ENCODE results near the gene PRXL2B.
"Not testable (repeated sequence)": the region's sequence is repeated elsewhere in the genome, so short reads cannot be mapped to it uniquely, and the experiment has no call there.

Gene PRXL2B

DNA sequence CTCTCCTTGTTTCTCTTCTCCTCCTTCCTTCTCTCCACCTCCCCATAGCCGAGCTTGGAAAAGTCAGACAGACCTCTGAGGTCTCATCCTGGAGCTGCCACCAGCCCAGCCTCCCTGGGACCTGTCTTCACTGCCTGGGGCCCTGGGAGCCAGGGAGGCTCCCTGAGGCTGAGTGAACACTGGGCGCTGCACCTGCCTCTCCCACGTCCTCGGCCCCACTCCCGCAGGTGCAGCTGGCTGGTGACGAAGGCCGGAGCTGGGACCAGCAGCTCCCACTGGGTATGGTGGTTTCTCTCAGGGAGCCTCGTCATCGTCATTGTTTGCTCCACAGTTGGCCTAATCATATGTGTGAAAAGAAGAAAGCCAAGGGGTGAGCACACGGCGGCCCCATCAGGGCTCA lies 25.1 kb upstream of the PRXL2B start:
- H3K27me3 ChIP-seq (ENCODE audit: control insufficient read depth, insufficient read depth, low read length): peaks cover 3% of the 10 kb centered on the region
- H3K9me3 ChIP-seq (ENCODE audit: control insufficient read depth, low read length): no peaks in the 10 kb centered on the region
- H3K9ac ChIP-seq (ENCODE audit: low read length): no peak overlapping the region
- H3K36me3 ChIP-seq (ENCODE audit: control insufficient read depth, insufficient read depth, low read length): peaks cover 4% of the 10 kb centered on the region
- H3K4me1 ChIP-seq (ENCODE audit: control insufficient read depth, insufficient read depth, low read length): peaks cover 37% of the 10 kb centered on the region
- no peak overlapping the region for H3K4me3 ChIP-seq (ENCODE audit: low read length)

DNA sequence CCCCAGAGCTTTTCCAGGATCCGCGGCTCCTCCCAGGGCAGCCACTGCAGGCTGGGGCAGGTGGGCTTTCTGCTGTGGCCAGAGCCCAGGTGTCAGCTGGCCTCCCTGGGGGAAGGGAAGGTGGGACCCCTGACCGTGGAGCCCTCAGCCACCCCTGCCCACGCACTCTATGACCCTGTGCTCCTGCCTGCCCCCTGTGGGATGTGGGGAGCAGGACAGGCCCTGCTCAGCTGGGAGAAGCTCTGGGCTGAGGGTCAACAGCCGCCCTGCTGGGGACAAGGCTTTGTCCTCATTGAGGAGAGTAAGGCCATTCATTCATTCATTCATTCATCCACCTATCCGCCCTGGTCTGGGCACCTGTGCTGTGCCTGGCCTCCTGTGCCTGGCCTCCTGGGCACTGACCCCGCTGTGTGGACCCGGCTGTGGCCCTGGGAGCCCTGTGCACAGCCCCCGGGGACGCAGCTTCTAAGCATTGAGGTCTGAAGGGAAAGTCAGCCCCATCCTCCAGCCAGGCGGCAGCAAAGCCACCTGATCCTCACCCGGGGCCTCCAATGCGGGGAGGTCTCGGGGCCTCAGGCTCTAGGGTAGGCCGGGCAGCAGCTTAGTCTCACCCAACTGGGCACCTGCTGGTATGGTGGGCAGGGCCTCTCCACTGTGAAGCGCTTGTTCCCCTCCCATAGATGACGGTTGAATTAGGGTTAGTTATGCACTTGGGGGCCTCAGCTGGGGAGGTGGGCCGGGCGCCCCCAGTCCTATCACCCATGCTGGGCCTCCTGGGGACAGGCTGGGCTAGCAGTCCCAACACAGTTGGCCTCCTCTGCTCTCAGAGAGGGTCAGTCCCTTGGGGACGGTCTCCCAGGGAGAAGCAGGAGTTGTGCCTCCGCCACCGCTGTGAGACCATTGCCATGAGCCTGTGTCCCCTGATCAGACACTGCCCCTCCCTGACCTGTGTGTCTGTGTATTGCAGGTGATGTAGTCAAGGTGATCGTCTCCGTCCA lies 24.4 kb upstream of the PRXL2B start:
- Histone ChIP-seq H3K4me1 (ENCODE audit: control insufficient read depth, insufficient read depth, low read length) (peaks cover 37% of the 10 kb centered on the region), H3K4me3 (ENCODE audit: low read length) (no peak overlapping the region), H3K27me3 (ENCODE audit: control insufficient read depth, insufficient read depth, low read length) (peaks cover 3% of the 10 kb centered on the region), H3K9ac (ENCODE audit: low read length) (no peak overlapping the region), H3K36me3 (ENCODE audit: control insufficient read depth, insufficient read depth, low read length) (peaks cover 4% of the 10 kb centered on the region), H3K9me3 (ENCODE audit: control insufficient read depth, low read length) (no peaks in the 10 kb centered on the region)

DNA sequence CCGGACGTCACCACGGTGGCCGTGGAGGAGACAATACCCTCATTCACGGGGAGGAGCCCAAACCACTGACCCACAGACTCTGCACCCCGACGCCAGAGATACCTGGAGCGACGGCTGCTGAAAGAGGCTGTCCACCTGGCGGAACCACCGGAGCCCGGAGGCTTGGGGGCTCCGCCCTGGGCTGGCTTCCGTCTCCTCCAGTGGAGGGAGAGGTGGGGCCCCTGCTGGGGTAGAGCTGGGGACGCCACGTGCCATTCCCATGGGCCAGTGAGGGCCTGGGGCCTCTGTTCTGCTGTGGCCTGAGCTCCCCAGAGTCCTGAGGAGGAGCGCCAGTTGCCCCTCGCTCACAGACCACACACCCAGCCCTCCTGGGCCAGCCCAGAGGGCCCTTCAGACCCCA lies 23.4 kb upstream of the PRXL2B start:
- peaks cover 4% of the 10 kb centered on the region for H3K36me3 ChIP-seq (ENCODE audit: control insufficient read depth, insufficient read depth, low read length)
- no peak overlapping the region for H3K9ac ChIP-seq (ENCODE audit: low read length)
- H3K4me1 ChIP-seq (ENCODE audit: control insufficient read depth, insufficient read depth, low read length): peaks cover 27% of the 10 kb centered on the region
- peaks cover 3% of the 10 kb centered on the region for H3K27me3 ChIP-seq (ENCODE audit: control insufficient read depth, insufficient read depth, low read length)
- no peaks in the 10 kb centered on the region for H3K9me3 ChIP-seq (ENCODE audit: control insufficient read depth, low read length)
- no peak overlapping the region for H3K4me3 ChIP-seq (ENCODE audit: low read length)

DNA sequence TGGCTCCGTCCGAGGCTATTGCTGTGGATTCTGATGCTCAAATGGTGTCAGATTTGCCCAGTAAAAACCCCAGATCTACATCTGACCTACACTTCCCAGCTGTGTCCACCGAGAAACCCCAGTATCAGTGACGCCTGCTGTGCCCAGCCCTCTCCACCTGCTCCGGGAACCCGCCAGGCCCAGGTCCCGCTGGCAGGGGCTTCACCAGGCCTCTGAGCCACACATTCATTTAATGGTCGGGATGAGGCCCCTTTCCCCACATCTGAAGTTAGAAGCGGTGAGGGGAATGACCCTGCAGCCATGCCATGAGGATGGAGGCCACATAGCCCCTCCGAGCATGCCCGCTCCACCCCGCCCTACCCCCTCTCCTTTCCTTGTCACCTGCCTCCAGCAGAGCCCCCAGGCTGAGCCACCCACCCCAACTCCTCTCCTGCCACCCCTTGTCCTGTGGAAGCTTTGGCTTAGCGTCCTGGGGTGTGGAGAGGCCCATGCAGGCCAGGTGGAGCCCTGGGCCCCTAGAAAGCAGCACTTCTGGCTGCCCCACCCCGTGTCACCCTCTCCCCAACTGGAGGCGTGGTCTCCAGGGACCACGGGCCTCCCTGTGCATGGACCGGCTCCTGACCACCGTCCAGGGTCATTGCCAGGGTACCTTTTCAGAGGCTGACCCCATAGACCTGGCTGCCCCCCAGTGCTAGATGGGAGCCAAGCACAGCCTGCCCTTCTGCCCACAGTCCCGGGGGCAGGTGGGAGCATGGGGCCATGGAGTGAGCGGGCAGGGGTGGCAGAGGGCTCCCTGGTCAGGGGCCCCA lies 22.4 kb upstream of the PRXL2B start:
- no peaks in the 10 kb centered on the region for H3K36me3 ChIP-seq (ENCODE audit: control insufficient read depth, insufficient read depth, low read length)
- H3K9me3 ChIP-seq (ENCODE audit: control insufficient read depth, low read length): no peaks in the 10 kb centered on the region
- peaks cover 20% of the 10 kb centered on the region for H3K4me1 ChIP-seq (ENCODE audit: control insufficient read depth, insufficient read depth, low read length)
- H3K27me3 ChIP-seq (ENCODE audit: control insufficient read depth, insufficient read depth, low read length): peaks cover 3% of the 10 kb centered on the region
- peak overlapping the region; percentile 8 for H3K9ac ChIP-seq (ENCODE audit: low read length)
- H3K4me3 ChIP-seq (ENCODE audit: low read length): no peak overlapping the region

DNA sequence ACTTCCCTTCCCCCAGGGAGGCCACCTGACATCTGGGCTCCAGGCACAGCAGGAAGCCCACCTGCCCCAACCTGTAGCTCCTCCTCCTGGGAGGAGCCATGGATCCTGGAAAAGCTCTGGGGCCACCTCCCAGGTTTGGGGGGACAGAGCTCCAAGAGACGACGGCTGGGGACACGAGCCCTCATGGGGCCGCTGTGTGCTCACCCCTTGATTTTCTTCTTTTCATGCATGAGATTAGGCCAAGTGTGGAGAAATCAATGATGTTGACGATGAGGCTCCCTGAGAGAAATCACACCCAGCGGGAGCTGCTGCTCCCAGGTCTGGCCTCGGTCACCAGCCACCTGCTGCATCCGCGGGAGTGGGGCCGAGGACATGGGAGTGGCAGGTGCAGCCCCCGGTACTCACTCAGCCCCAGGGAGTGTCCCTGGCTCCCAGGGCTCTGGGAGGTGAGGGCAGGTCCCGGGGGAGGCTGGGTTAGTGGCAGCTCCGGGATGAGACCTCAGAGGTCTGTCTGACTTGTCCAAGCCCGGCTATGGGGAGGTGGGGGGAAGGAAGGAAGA lies 21.7 kb upstream of the PRXL2B start:
- Histone ChIP-seq H3K36me3 (ENCODE audit: control insufficient read depth, insufficient read depth, low read length) (no peaks in the 10 kb centered on the region), H3K4me3 (ENCODE audit: low read length) (no peak overlapping the region), H3K27me3 (ENCODE audit: control insufficient read depth, insufficient read depth, low read length) (peaks cover 3% of the 10 kb centered on the region), H3K9me3 (ENCODE audit: control insufficient read depth, low read length) (no peaks in the 10 kb centered on the region), H3K9ac (ENCODE audit: low read length) (peak overlapping the region; percentile 8), H3K4me1 (ENCODE audit: control insufficient read depth, insufficient read depth, low read length) (peaks cover 20% of the 10 kb centered on the region)

DNA sequence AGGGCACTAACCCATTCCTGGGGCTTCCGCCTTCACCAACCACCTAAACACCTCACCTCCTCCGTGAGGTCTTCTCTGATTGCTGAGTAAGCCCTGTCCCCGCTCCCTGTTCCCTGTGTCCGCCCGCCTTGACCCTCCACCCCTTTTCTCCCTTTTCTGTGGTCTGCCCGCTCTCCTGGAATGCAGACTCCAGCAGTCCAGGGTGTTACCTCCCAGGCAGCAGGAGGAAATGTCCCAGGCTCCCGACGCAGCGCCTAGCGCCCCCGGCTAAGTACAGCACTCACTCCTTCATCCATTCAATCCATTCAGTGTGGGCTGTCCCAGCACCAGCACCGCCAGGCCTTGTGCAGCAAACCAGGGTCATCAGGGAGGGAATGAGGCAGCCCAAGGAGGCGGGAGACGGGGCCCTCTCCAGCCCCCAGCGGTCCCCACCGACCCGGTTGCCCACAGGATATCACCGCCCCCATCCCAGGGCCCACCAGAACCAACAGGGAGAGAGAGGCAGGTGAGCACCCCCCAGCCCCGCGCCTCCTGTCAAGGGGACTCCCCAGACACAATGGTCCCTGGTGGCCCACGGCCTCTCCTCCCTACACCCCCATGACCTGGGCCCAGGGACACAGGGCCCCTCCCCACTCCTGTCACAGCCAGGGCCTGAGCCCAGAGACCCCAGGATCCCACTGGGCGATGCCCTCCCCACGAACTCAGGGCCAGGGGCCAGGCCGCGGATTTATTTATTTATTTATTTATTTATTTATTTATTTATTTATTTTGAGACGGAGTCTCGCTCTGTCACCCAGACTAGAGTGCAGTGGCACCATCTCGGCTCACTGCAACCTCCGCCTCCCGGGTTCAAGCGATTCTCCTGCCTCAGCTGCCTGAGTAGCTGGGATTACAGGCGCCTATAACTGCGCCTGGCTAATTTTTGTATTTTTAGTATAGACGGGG lies 20.2 kb upstream of the PRXL2B start:
- Histone ChIP-seq H3K36me3 (ENCODE audit: control insufficient read depth, insufficient read depth, low read length) (no peaks in the 10 kb centered on the region), H3K27me3 (ENCODE audit: control insufficient read depth, insufficient read depth, low read length) (peaks cover 3% of the 10 kb centered on the region), H3K4me1 (ENCODE audit: control insufficient read depth, insufficient read depth, low read length) (peaks cover 20% of the 10 kb centered on the region), H3K9me3 (ENCODE audit: control insufficient read depth, low read length) (no peaks in the 10 kb centered on the region), H3K9ac (ENCODE audit: low read length) (peak overlapping the region; percentile 8), H3K4me3 (ENCODE audit: low read length) (no peak overlapping the region)

DNA sequence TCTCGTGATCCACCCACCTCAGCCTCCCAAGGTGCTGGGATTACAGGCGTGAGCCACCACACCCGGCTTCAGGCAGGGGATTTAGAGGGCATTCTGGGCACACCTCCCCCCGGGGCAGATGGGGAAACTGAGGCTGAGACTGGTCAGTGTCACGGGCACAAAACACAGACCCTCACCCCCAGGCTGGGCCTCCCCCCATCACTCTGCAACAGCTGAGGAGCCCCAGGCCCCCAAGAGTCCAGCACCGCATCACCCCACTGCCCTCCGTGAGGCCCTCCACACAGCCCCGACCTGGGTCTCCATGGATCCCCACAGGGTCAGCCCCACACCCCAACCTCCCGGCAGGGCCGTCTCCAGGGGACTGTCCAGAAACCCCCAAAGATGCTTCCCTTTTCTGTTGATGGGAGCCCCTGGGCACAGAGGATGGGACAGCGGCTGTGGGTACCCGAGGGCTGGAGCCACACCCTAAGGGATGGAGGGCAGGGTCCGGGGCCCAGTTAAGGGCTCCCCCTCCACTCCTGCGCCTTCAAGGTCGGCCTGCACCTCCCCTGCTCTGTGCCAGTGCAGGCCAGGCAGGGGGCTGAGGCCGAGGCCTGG lies 19.4 kb upstream of the PRXL2B start:
- peaks cover 3% of the 10 kb centered on the region for H3K27me3 ChIP-seq (ENCODE audit: control insufficient read depth, insufficient read depth, low read length)
- no peaks in the 10 kb centered on the region for H3K9me3 ChIP-seq (ENCODE audit: control insufficient read depth, low read length)
- peaks cover 20% of the 10 kb centered on the region for H3K4me1 ChIP-seq (ENCODE audit: control insufficient read depth, insufficient read depth, low read length)
- H3K36me3 ChIP-seq (ENCODE audit: control insufficient read depth, insufficient read depth, low read length): no peaks in the 10 kb centered on the region
- H3K4me3 ChIP-seq (ENCODE audit: low read length): no peak overlapping the region
- H3K9ac ChIP-seq (ENCODE audit: low read length): no peak overlapping the region

DNA sequence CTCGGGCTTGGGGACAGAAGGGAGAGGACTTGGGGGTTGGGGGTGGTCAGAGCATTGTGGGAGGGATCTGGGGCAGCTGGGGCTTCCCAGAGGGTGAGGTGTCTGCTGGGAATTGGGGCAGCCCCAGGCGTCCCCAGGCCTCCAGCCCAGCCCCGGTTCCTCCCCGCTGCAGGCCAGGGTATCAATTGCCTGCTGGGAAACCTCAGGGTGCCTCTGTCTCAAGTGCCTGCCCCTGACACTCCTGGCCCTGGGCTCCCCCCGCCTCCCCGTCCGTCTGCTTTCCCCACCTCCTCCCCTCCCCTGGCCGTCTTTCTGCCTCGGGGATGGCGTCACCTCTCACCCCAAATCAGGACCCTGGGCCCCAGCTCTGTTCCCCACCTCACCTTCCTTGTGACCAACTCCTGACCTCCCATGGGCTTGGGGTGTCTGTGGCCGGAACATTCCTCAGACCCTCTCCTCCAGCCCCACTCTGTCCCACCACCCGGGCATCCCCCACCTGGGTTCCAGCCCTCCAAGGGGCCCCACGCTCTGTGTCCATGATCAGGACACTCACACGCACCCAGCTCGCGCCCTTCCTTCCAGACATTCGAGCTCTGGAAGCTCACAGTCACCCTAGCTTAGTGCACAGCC lies 18.3 kb upstream of the PRXL2B start:
- H3K9ac ChIP-seq (ENCODE audit: low read length); H3K9me3 ChIP-seq (ENCODE audit: control insufficient read depth, low read length): not testable (repeated sequence)

DNA sequence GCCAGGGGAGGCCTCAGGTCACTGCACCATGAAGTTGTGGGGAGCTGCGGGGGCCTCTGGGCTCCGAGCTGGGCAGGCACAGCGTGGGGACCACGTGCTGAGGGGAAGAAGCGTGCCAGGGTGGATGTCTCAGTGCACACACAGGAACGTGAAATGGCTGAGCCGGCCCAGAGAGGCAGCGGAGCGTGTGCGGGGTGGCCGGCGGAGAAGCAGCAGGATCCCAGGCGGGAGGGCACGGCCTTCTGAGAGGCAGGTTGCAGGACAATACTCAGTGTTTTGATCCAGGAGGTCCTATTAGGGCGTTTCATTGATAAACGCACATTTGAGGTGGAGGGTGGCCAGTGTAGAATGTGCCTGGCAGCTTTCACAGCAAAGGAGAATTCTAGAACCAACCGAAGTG lies 17.5 kb upstream of the PRXL2B start:
- H3K27me3 ChIP-seq (ENCODE audit: control insufficient read depth, insufficient read depth, low read length): peaks cover 3% of the 10 kb centered on the region
- peaks cover 20% of the 10 kb centered on the region for H3K4me1 ChIP-seq (ENCODE audit: control insufficient read depth, insufficient read depth, low read length)
- H3K4me3 ChIP-seq (ENCODE audit: low read length): no peak overlapping the region

More for the DNA sequence above, 18.3 kb upstream of the PRXL2B start:
- H3K4me3 ChIP-seq (ENCODE audit: low read length); H3K27me3 ChIP-seq (ENCODE audit: control insufficient read depth, insufficient read depth, low read length); H3K36me3 ChIP-seq (ENCODE audit: control insufficient read depth, insufficient read depth, low read length): not testable (repeated sequence)
- H3K4me1 ChIP-seq (ENCODE audit: control insufficient read depth, insufficient read depth, low read length): peaks cover 20% of the 10 kb centered on the region

DNA sequence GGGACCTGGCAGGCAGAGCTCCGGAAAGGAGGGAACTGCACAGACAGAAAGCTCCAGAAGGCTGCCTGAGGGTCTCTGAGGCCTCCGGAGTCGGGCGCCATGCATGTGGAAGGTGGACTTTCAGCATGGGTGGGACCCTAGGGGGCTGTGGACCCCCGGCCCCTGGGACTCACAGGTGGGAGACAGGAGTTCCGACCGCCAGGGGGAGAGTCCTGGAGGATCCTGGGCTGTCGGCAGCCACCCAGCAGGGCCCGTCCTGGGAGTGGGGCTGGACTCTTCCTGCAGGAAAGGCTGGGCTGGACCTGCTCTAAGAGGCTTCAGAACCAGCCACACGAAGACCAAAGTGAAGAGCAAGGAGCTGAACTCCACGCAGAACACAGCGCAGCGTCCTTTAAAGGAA lies 16.9 kb upstream of the PRXL2B start:
- H3K9ac ChIP-seq (ENCODE audit: low read length); H3K27me3 ChIP-seq (ENCODE audit: control insufficient read depth, insufficient read depth, low read length); H3K9me3 ChIP-seq (ENCODE audit: control insufficient read depth, low read length); H3K36me3 ChIP-seq (ENCODE audit: control insufficient read depth, insufficient read depth, low read length); H3K4me3 ChIP-seq (ENCODE audit: low read length): not testable (repeated sequence)
- H3K4me1 ChIP-seq (ENCODE audit: control insufficient read depth, insufficient read depth, low read length): peaks cover 17% of the 10 kb centered on the region

More for the DNA sequence above, 17.5 kb upstream of the PRXL2B start:
- H3K9me3 ChIP-seq (ENCODE audit: control insufficient read depth, low read length): no peaks in the 10 kb centered on the region
- no peak overlapping the region for H3K9ac ChIP-seq (ENCODE audit: low read length)
- no peaks in the 10 kb centered on the region for H3K36me3 ChIP-seq (ENCODE audit: control insufficient read depth, insufficient read depth, low read length)

Data from mucosa of stomach (tissue), 1 donor.